ENCODE results near the gene POMZP3. TPM values are rescaled to one million over a fixed set of nuclear protein-coding genes. Genes with fewer than 3 reads are reported as not detected.
"Not testable (repeated sequence)": the region's sequence is repeated elsewhere in the genome, so short reads cannot be mapped to it uniquely, and the experiment has no call there.

The POMZP3 gene
- polyA plus RNA-seq, 1 donor from 2014 or later = 1.4 TPM

DNA sequence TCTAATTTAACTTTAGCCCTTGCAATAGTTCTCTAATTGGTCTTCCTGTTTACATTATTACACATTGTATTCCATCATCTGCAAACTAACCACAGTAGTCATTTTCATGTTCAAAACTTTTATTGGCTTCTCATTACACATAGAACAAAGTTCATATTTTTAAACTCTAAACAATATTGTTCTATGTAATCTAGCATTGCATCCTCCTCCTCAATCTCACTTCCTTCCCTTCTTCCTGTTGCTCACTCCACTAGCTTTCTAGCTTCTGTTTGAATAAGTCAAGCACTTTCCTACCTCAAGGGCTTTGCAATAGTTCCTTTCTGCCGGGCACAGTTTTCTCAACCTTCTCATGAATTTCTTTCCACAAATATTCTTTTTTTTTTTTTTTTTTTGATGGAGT is 38.5 kb downstream of the POMZP3 start:
- H3K27me3 ChIP-seq (ENCODE audit: insufficient read depth, low read depth, low read length); H3K4me2 ChIP-seq (ENCODE audit: low read length); H3F3A ChIP-seq (ENCODE audit: insufficient read depth, low read length, poor library complexity, severe bottlenecking); H2AFZ ChIP-seq (ENCODE audit: low read depth, low read length); H3K9me3 ChIP-seq (ENCODE audit: low read length); H3K27ac ChIP-seq (ENCODE audit: low read length); H3K9me2 ChIP-seq (ENCODE audit: insufficient read depth, low read length); H4K20me1 ChIP-seq (ENCODE audit: insufficient read depth); H3K79me2 ChIP-seq (replicated peaks; ENCODE audit: insufficient read depth, low read length); H3K4me3 ChIP-seq (ENCODE audit: low read length); H3K9ac ChIP-seq (ENCODE audit: low read length); H3K36me3 ChIP-seq (ENCODE audit: insufficient read depth, low read length): not testable (repeated sequence)

DNA sequence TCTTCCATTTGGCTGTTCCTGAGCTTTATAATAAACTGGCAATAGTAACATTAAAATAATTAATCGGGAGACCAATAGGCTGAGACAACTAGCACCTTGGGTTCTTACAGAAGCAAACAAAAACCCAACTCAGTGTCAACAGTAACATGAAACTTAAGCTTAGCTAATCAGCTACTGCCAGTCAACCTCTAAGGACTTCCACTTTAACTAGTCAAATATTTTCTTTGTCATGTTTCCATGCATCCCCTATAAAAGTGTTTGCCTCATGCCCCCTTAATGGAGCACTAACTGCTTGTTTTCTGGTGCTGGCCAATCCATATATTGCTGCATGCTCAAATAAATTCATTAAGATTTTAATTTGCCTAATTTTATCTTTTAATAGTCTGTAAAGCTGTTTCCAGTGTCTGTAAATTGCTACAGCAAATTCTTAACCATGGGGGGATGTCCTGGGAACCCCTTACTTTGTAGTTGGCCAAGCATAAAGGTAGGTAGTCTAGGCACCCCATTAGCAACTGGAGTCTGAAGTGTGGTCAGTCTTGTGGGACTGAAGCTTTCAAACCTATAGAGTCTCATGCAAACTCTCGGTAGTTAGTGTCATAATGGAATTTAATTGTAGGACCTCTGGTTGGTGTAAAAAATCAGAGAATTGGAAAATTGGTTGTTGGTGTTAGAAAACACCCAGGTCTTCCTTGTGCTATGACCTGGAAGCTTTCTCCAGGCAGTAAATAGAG is 40.3 kb downstream of the POMZP3 start:
- not testable (repeated sequence) for H2AFZ ChIP-seq (ENCODE audit: low read depth, low read length); H3K4me3 ChIP-seq (ENCODE audit: low read length); H3F3A ChIP-seq (ENCODE audit: insufficient read depth, low read length, poor library complexity, severe bottlenecking); H3K27ac ChIP-seq (ENCODE audit: low read length); H3K79me2 ChIP-seq (replicated peaks; ENCODE audit: insufficient read depth, low read length); H3K9me2 ChIP-seq (ENCODE audit: insufficient read depth, low read length); H3K9me3 ChIP-seq (ENCODE audit: low read length); H3K4me2 ChIP-seq (ENCODE audit: low read length); H4K20me1 ChIP-seq (ENCODE audit: insufficient read depth); H3K36me3 ChIP-seq (ENCODE audit: insufficient read depth, low read length); H3K9ac ChIP-seq (ENCODE audit: low read length); H3K27me3 ChIP-seq (ENCODE audit: insufficient read depth, low read depth, low read length)

GRCh38 chr7:76583636-76584281 is 43.3 kb downstream of the POMZP3 start:
- not testable (repeated sequence) for H3K36me3 ChIP-seq (ENCODE audit: insufficient read depth, low read length); H4K20me1 ChIP-seq (ENCODE audit: insufficient read depth); H3K79me2 ChIP-seq (replicated peaks; ENCODE audit: insufficient read depth, low read length); H3K9ac ChIP-seq (ENCODE audit: low read length); H3K27me3 ChIP-seq (ENCODE audit: insufficient read depth, low read depth, low read length); H2AFZ ChIP-seq (ENCODE audit: low read depth, low read length); H3K4me2 ChIP-seq (ENCODE audit: low read length); H3K27ac ChIP-seq (ENCODE audit: low read length); H3K9me2 ChIP-seq (ENCODE audit: insufficient read depth, low read length); H3K9me3 ChIP-seq (ENCODE audit: low read length); H3F3A ChIP-seq (ENCODE audit: insufficient read depth, low read length, poor library complexity, severe bottlenecking); H3K4me3 ChIP-seq (ENCODE audit: low read length)

- H3K4me2 ChIP-seq (ENCODE audit: low read length); H4K20me1 ChIP-seq (ENCODE audit: insufficient read depth); H3K36me3 ChIP-seq (ENCODE audit: insufficient read depth, low read length); H3K4me3 ChIP-seq (ENCODE audit: low read length); H3K9me2 ChIP-seq (ENCODE audit: insufficient read depth, low read length); H3F3A ChIP-seq (ENCODE audit: insufficient read depth, low read length, poor library complexity, severe bottlenecking); H3K9ac ChIP-seq (ENCODE audit: low read length); H3K9me3 ChIP-seq (ENCODE audit: low read length); H3K27me3 ChIP-seq (ENCODE audit: insufficient read depth, low read depth, low read length); H3K79me2 ChIP-seq (replicated peaks; ENCODE audit: insufficient read depth, low read length); H3K27ac ChIP-seq (ENCODE audit: low read length); H2AFZ ChIP-seq (ENCODE audit: low read depth, low read length): not testable (repeated sequence)
Observed at GRCh38 chr7:76582848-76583631, 44.0 kb downstream of the POMZP3 start.

GRCh38 chr7:76575919-76576655 is 51.0 kb downstream of the POMZP3 start:
- not testable (repeated sequence) for H3K9me2 ChIP-seq (ENCODE audit: insufficient read depth, low read length); H4K20me1 ChIP-seq (ENCODE audit: insufficient read depth); H3K4me2 ChIP-seq (ENCODE audit: low read length); H2AFZ ChIP-seq (ENCODE audit: low read depth, low read length); H3K9ac ChIP-seq (ENCODE audit: low read length); H3K79me2 ChIP-seq (replicated peaks; ENCODE audit: insufficient read depth, low read length); H3K27me3 ChIP-seq (ENCODE audit: insufficient read depth, low read depth, low read length); H3K4me3 ChIP-seq (ENCODE audit: low read length); H3K9me3 ChIP-seq (ENCODE audit: low read length); H3K27ac ChIP-seq (ENCODE audit: low read length); H3F3A ChIP-seq (ENCODE audit: insufficient read depth, low read length, poor library complexity, severe bottlenecking); H3K36me3 ChIP-seq (ENCODE audit: insufficient read depth, low read length)

DNA sequence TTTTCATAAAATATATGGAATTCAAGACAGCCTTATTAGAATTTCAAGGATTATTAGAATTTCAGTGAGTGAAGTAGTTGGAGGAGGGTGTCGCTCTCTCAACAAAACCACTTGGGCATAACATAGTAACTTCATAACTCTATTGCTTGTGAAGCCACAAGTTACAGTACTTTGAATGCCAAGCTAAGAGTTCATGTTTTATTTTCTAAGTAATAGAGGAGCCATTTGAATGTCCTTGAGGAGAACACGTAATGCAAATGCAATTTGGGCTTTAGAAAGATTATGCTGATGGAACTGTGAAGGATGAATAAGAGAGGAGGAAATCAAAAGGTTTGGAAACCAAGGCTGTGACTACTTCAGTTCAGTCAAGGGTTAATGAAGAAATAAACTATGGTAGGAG is 51.6 kb downstream of the POMZP3 start:
- not testable (repeated sequence) for H3K9me2 ChIP-seq (ENCODE audit: insufficient read depth, low read length); H3K4me3 ChIP-seq (ENCODE audit: low read length); H3F3A ChIP-seq (ENCODE audit: insufficient read depth, low read length, poor library complexity, severe bottlenecking); H4K20me1 ChIP-seq (ENCODE audit: insufficient read depth); H3K9me3 ChIP-seq (ENCODE audit: low read length); H3K79me2 ChIP-seq (replicated peaks; ENCODE audit: insufficient read depth, low read length); H3K36me3 ChIP-seq (ENCODE audit: insufficient read depth, low read length); H3K9ac ChIP-seq (ENCODE audit: low read length); H2AFZ ChIP-seq (ENCODE audit: low read depth, low read length); H3K4me2 ChIP-seq (ENCODE audit: low read length); H3K27me3 ChIP-seq (ENCODE audit: insufficient read depth, low read depth, low read length); H3K27ac ChIP-seq (ENCODE audit: low read length)

DNA sequence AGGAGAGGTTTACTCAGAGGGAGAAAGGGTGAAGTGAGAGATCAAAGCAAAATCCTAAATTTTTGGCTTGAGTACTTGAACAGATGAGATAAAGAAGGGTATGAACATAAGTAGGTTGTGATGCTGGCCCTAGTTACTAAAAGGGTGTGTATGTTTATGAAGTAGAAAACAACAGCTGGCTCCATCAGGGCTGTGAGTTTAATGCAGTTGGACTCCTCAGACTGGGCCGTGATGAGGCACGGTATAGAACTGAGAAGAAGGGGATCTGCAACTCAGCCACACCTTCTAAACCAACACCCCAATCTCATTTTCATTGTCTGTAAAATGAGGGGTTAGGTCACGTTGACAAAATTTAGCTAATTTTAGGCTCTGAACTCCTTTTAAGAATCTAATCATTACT is 54.8 kb downstream of the POMZP3 start:
- not testable (repeated sequence) for H3K4me3 ChIP-seq (ENCODE audit: low read length); H3K36me3 ChIP-seq (ENCODE audit: insufficient read depth, low read length); H4K20me1 ChIP-seq (ENCODE audit: insufficient read depth); H3K79me2 ChIP-seq (replicated peaks; ENCODE audit: insufficient read depth, low read length); H3K27me3 ChIP-seq (ENCODE audit: insufficient read depth, low read depth, low read length); H3F3A ChIP-seq (ENCODE audit: insufficient read depth, low read length, poor library complexity, severe bottlenecking); H3K27ac ChIP-seq (ENCODE audit: low read length); H3K9me3 ChIP-seq (ENCODE audit: low read length); H3K4me2 ChIP-seq (ENCODE audit: low read length); H3K9me2 ChIP-seq (ENCODE audit: insufficient read depth, low read length); H2AFZ ChIP-seq (ENCODE audit: low read depth, low read length); H3K9ac ChIP-seq (ENCODE audit: low read length)
